ENCODE measurements around the gene RBM39.
"Not testable (repeated sequence)": the region's sequence is repeated elsewhere in the genome, so short reads cannot be mapped to it uniquely, and the experiment has no call there.

Gene RBM39

DNA sequence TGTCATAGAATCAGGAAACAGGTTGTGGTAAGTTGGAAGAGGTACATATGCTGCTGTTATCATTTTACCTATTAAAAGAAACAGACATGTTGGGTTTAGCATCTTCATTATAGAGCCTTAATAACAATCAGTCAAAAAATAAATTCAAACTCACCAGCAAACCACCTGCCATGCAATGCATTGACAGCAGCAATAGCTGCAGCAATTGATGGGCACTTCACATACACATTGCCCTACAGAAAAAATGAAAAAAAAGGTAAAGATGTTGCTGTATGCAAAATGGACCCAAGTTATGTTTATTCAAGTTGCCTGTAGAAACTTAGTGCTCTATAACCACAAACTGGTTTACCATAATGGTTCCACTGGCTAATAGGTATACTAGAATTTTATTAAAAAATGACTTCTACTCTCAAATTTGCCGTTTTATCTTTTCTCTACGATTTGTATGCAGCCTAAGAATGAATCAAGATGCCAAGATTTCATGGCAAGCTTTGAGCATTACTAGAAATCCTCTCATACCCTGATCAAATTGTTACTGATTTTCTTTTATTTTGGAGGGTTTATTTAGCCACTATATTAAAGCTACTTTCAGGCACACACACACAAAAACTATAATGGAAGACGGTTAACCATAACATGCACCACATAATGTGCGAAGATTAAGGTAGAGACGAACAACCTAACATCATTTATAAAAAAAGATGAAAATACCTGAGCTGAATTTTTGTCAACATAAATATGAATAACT is 37.4 kb downstream of the RBM39 start:
- DNase-seq = no peak

GRCh38 chr20:35702824-35703695 is 39.0 kb downstream of the RBM39 start:
- DNase-seq = no peak

GRCh38 chr20:35702051-35702823 is 39.8 kb downstream of the RBM39 start:
- DNase-seq = no peak

GRCh38 chr20:35700625-35701148 is 41.4 kb downstream of the RBM39 start:
- no peak for DNase-seq

DNA sequence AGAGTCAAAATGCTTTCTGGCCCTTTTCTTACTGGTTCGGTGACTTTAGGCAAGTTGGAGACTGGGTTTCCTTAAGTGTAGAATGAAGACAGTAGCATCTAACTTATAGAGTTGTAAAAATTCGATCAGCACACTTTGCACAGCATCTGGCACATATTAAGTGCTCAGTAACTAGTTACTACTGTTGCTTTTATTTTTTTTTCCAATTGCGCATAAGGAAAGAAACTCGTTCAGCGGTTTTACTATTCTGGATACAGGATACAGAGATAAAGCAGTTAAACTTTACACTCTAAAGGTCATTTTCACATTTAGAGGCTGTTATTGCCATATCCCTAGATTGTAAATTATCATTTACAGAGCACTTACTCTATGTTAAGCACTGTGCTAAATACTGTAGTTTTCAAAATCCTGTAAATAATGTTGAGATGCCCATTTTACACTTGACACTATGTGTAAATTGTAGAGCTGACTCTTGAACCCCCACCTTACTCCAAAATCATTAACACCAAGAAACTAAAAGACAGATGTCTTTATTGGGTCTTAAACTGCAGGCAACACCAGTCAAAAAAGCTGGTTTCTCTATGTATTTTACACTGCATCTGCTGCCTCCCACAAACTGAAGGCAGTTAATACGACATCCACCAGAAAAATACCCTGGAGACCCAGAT is 42.0 kb downstream of the RBM39 start:
- no peak for DNase-seq

- DNase-seq = peak; percentile 87
These were observed 42.7 kb downstream of the RBM39 start, which contains the start of the genes NFS1 and ROMO1 for GRCh38 chr20:35699127-35699956. NFS1 (minus strand) TSS chr20:35699352; CDS start chr20:35699288, 64 bp downstream. ROMO1 (plus strand) TSS chr20:35699405; CDS start chr20:35699633, 228 bp downstream.

GRCh38 chr20:35698298-35699126 is 43.5 kb downstream of the RBM39 start:
- no peak for DNase-seq

- no peak for DNase-seq
These were observed 44.3 kb downstream of the RBM39 start for GRCh38 chr20:35697696-35698297.

DNA sequence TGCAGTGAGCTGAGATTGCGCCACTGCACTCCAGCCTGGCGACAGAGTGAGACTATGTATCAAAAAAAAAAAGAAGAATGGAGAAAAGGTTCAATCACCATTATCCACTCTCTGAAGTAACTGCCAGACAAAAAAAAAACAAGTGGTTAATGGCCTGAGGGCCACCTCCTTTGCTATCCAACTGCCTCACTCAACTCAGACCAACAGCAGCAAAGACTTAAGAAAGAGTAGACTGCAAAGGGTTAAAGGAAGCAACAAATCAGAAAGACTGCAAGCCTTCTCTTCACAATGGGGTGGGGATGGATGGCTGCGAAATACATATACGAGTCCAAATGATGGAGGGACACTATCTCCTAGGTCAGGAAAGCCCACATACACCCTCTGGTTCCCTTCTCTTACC is 46.1 kb downstream of the RBM39 start:
- no peak for DNase-seq

- DNase-seq = no peak
These were observed 46.8 kb downstream of the RBM39 start for GRCh38 chr20:35695245-35695749.

GRCh38 chr20:35690265-35690664 is 51.8 kb downstream of the RBM39 start:
- DNase-seq = no peak

DNA sequence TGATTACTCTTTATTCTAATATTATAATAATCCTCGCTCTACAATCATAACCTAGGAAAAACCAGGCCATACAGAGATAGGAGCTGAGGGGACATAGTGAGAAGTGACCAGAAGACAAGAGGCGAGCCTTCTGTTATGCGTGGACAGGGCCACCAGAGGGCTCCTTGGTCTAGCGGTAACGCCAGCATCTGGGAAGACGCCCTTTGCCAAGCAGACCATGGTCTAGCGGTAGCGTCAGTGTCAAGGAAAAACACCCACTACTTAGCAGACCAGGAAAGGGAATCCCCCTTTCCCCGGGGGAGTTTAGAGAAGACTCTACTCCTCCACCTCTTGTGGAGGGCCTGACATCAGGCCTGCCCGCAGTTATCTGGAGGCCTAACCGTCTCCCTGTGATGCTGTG is 55.2 kb downstream of the RBM39 start:
- not testable (repeated sequence) for DNase-seq

DNA sequence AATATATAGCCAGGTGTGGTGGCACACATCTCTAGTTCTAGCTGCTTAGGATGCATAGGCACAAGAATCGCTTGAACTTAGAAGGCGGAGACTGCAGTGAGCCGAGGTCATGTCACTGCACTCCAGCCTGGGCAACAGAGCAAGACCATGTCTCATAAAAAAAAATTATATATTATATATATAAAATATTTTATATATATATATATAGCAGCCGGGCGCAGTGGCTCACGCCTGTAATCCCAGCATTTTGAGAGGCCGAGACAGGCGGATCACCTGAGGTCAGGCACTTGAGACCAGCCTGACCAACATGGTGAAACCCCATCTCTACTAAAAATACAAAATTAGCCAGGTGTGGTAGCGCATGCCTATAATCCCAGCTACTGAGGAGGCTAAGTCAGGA is 56.7 kb downstream of the RBM39 start:
- DNase-seq = not testable (repeated sequence)

- no peak for DNase-seq
These were observed 60.1 kb downstream of the RBM39 start for GRCh38 chr20:35681960-35682359.

DNA sequence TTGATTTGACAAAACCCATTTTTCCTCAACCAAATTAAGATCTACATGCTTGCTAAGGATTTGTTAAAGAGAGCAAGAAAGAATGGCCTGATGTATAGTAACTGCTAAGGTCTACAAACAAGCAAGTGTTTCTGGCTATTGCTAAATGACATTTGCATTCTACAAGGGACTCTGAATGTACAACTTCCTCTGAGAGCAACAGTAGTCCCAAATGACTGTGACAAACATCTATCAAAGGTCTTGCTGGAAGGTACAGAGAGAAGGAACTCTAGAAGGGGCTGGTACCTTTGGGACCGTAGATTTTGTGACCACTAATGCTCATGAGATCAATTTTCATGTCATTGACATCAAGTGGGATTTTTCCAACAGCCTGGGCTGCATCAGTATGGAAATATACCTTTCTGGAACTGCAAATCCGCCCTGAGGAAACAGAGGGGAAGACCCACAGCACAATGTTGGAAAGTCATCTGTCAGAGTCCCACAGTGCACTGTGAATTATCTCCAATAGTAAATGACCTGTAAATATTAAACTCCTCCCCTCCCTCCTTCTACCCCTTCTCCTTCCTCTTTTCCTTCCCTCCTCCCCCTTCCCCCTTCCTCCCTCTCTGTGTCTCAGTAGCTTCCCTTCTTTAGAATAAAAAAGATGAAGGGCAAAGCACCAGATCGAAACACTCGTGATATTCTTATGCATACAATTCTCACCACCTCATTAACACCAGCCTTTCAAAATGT is 61.4 kb downstream of the RBM39 start:
- DNase-seq = no peak

DNA sequence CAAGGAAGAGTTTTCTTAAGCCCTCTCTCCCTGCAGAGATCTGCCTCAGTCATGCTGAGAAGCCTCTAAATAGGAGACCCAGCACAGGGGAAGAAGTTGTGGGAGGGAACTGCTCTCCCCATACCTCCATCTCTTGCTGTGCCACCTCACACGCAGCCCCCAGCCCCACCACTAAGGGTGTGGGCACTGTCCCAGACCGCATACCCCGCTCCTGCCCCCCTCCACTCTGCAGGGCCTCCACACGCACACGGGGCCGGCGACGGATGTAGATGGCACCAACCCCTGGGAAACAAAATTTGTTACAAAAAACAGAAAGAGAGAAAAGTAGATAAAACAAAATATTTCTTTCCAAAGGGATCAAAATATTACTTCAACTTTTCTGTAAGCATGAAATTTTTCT is 67.1 kb downstream of the RBM39 start:
- no peak for DNase-seq

DNA sequence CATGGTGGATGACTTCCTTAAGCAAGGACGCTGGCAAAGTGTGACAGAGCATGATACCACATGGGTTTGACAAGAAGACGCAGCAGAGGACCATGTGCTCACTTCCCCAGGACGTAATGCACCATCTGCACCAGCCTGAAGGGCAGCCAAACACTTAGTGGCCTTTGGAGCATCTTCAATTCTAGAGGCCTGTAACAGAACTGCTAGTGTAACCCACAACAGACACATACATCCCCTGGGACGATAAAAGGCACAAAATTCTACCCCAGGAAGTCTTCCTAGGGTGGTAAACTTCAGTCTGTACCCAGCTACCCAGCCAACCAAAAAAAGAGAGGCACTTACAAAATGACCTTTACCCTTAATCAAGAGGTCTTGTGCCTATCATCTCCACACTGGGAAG is 68.2 kb downstream of the RBM39 start:
- no peak for DNase-seq

GRCh38 chr20:35669681-35670080 is 72.4 kb downstream of the RBM39 start:
- no peak for DNase-seq

DNA sequence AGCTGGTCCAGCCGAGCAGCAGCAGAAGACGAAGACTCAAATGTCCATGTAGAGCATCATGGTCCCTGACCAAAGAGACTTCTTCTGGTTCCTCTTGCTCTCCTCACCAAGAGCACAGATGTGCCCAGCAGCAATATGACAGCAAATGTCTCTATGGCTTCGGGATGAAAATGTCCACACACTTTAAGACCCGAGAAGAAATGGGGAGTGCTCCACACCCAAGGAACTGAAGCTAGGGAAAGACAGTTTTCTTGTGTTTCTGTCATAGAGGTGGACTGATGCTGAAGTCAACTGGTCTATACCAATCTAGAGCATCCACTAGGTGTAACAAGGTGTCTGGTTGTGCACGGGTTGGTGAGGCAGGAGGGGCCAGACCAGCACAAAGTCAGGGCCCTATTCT is 72.8 kb downstream of the RBM39 start:
- DNase-seq = no peak

Measured in activated T-cell treated with anti-CD3 and anti-CD28 coated beads, Interleukin-2, amount 50 U/mL, for 1 hour (primary cell).